ENCODE data around the gene PHTF2.
A peak's percentile ranks its signal among the peaks of the same experiment; 100 is the strongest.
"Not testable (repeated sequence)": the region's sequence is repeated elsewhere in the genome, so short reads cannot be mapped to it uniquely, and the experiment has no call there.

PHTF2 gene

DNA sequence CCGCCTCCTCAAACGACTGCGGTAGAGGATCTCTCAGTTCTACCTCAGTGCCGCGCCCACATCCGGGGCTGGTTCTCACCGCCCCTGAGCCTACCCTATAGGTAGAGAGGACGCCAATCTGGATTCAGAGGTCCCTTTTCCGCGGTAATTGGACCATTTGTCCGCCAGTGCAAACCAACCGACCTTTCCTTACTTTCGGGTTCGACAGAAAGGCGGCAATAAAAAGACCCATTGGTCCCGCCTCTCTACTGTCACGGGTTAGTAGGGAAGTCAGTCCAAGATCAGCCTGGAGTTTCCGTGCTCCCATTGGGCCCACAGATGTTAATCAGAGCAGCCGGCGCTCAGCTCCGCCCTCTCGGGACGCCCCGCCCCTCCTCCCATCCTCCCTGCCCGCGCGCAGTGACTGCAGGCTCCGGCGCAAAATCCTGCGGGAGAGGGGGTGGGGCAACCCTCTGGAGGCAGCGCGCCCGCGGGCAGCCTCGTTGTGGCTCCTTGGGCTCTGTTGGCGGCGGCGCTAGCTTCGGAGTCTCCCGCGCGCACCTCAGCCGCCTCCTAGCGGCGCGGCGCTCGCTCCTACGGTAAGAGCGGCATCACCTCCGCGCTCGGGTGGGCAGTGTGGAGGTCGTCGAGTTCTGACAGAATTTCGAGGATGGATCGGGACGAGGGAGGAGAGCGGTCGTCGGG is at the start of gene PHTF2, which contains the start of gene TMEM60:
PHTF2 (plus strand) TSS at position 380 of the 684 bp plus-strand sequence.
TMEM60 (minus strand) TSS at position 41 of the 684 bp plus-strand sequence. CDS start 4,061 bp downstream, outside the sequence.
- peak; percentile 99 for DNase-seq

GRCh38 chr7:77752016-77752415 is 46.6 kb upstream of the PHTF2 start:
- DNase-seq = no peak

DNA sequence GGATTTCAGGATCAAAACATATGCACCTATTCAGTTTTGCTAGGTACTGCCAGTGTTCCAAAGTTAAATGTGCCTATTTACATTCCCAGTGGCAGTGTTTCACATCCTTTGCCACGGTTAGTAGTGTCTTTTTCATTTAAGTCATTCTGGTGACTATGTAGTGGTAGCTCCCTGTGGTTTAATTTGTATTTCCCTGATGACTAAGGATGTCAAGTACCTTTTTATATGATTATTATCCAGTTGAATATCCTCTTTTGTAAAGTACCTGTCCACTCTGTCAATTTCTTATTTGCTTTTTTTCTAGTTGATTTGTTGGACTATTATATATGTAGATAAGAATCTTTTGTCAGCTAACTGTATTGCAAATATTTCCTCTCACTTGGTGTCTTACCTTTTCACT is 45.4 kb upstream of the PHTF2 start:
- DNase-seq = peak; percentile 72

- DNase-seq = no peak
Observed at GRCh38 chr7:77757589-77757988, 41.0 kb upstream of the PHTF2 start.

DNA sequence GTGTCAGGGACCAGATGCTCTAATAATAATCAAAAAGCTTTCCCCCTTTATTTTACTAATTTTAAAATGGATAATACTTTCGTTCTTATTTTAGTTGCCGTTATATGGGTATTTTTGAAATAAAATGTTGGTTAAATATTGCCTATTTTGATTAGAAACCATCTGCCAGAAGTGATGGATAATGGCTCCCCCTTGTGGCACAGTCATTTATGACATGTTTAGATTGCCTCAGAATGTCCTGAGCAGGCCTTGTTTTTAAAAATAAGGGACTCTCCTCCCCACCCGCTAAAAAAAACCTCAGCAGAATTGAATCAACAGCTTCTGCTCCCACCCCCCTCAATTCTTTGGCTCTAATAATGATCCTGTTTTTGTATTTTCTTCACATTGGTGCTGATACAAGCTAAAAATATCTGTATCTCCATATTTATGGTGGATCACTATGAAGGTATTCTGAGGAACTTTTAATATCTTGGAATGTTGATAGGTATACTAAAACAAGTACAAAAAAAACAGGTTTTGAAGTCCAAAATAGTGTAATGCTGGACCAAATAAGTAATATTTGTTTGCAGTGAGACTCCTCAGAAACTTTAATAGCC is 39.2 kb upstream of the PHTF2 start:
- DNase-seq = peak; percentile 45

DNA sequence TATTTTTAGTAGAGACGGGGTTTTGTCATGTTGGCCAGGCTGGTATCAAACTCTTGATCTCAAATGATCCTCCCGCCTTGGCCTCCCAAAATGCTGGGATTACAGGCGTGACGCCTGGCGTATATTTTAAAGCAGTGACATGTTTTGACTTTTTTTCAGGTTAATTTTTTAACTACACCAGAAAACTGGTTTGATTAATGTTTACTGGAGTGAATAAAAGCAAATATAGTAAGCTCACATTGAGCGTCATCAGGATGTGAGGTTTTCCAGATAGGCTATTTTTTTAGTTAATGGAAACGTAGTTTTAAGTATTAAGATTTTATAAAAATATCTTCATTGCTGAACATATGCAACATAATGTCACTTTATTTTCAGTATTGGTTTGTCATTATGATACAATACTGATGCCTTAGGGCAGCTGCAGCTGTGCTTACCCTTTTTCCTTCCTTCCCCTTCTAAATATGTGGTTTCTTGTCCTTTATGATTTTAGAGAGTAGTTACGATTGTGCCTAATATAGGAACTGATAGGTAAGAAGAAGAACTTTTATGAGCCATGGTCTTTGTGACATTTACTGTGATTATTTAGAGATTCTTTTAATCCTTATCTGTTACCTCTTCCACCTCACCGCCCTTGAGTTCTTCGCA is 37.6 kb upstream of the PHTF2 start:
- DNase-seq = no peak

DNA sequence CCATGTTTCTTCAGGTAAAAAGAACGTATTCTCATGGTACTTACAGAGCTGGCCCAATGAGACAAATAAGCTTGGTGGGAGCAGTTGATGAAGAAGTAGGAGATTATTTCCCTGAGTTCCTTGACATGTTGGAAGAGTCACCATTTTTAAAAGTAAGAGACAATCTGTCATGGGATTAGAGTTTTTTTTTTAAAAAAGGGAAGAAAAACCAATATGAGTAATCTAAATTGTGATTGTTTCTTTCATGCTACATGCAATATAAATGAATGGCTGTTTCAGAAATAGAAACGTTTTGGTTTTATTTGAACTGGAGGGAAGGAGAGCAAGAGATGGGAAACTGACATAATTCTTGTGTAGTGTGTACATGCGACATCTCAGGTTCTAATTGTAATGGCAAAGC is 33.1 kb upstream of the PHTF2 start:
- DNase-seq = no peak

DNA sequence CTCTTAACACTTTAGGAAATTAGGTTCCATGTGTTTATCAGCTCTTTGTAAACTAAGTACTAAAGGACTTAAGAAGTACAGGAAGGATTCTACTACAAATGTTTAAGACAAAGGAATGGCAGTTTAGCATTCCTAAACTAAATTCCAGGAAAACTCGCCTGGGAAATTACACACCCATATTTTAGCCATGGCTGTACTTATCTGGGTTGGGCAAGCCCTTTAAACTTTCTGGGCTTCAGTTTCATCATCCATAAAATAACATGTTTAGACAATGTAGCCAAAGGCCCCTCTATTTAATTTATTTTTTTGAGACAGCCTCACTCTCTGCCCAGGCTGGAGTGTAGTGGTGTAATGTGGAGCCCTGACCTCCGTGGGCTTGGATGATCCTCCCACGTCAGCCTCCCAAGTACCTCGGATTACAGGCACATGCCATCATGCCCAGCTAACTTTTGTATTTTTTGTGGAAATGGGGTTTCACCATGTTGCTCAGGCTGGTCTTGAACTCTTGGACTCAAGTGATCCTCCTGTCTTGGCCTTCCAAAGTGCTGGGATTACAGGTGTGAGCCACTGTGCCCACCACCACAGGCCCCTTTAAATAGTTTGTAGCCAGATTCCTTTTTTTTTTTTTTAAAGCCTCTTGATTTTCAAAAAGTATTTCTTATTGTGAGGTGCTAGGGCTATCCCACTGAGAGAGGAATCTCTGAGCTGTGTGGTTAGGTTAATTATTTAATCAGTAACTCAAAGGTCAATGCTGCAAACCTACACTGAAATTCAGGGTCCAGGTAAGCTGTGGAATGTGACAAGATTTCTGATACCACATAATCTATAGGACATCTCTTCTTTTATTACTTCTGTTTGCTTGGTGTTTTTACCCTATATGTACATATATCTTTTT is 32.4 kb upstream of the PHTF2 start:
- DNase-seq = no peak

DNA sequence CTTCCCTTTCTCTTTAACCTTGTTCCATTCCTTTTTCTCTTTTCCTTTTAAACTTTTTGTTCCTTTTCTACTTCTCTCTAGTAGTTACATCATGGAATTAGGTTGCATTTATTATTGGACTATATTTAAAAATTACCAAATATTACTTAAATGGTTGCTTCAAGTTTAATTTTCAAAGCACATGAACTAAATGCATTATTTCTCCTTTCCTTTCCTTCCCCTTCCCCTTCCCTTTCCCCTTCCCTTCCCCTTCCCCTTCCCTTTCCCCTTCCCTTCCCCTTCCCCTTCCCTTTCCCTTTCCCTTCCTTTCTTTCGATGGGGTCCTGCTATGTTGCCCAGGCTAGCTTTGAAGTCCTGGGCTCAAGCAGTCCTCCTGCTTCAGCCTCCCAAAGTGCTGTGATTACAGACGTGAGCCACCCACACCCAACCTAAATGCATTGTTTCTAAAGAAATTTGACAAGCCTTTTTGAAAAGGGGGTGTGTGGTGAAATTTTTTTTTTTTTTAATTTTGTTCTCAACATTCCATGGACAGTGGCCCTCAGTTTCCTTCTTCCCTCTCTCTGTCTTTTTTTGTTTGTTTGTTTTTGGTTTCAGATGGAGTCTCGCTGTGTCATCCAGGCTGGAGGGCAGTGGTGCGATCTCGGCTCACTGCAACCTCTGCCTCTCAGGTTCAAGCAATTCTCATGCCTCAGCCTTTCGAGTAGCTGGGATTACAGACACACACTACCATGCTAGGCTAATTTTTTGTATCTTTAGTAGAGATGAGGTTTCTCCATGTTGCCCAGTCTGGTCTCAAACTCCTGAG is 31.6 kb upstream of the PHTF2 start:
- DNase-seq = no peak

DNA sequence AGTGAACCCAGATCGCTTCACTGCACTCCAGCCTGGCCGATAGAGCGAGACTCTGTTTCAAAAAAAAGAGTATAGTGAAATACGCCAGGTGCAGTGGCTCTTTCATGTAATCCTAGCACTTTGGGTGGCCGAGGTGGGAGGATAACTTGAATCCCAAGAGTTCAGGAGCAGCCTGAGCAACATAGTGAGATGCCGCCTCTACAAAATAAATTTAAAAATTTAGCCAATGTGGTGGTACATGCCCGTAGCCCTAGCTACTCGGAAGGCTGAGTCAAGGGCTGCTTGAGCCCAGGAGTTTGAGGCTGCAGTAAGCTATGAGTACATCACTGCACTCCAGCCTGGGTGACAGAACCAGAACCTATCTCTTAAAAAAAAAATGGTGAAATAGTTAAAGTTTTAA is 28.3 kb upstream of the PHTF2 start:
- DNase-seq = no peak

GRCh38 chr7:77771901-77772300 is 26.7 kb upstream of the PHTF2 start:
- DNase-seq = no peak

- DNase-seq = no peak
Observed at GRCh38 chr7:77778535-77778934, 20.0 kb upstream of the PHTF2 start.

- no peak for DNase-seq
Observed at GRCh38 chr7:77782383-77782782, 16.2 kb upstream of the PHTF2 start.

- no peak for DNase-seq
Observed at GRCh38 chr7:77783111-77783510, 15.5 kb upstream of the PHTF2 start.

- DNase-seq = peak; percentile 61
Observed at GRCh38 chr7:77783545-77783944, 15.0 kb upstream of the PHTF2 start.

GRCh38 chr7:77784426-77784825 is 14.1 kb upstream of the PHTF2 start:
- not testable (repeated sequence) for DNase-seq

GRCh38 chr7:77786018-77786417 is 12.6 kb upstream of the PHTF2 start:
- DNase-seq = no peak

DNA sequence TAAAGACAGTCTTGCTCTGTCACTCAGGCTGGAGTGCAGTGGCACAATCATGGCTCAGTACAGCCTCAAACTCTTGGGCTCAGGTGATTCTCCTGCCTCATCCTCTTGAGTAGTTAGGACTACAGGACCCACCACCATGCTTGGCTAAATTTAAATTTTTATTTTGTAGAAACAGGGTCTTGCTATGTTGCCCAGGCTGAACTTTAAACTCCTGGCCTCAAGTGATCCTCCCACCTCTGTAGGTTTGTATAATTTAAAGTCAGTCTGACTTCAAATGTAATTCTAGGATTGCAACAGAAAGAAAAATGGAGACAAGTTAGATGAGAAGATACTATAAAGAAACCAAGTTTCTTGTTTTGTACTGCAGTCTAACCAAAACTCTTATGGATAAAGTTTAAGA is 11.8 kb upstream of the PHTF2 start:
- DNase-seq = no peak

- DNase-seq = no peak
Observed at GRCh38 chr7:77788327-77788902, 10.2 kb upstream of the PHTF2 start.

DNA sequence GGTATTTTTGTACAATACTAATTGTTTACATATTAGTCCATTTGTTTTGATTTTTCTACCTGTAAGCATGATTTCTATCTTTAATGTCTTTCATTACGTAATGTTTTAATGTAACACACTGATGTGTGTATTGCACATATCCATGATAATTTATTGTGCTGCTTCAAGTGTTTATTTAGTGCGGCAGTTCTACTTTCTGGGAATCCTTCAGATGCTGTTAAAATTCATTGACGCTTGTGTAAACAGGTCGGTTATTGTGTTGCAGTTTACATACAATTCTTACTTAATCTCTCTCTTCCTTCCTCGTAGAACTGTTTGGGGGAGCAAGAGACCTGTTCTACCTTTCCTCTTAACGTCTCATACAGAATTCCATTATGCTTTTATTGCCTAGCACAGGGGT is 7.2 kb upstream of the PHTF2 start:
- DNase-seq = peak; percentile 82

GRCh38 chr7:77791956-77792355 is 6.6 kb upstream of the PHTF2 start:
- DNase-seq = no peak

DNA sequence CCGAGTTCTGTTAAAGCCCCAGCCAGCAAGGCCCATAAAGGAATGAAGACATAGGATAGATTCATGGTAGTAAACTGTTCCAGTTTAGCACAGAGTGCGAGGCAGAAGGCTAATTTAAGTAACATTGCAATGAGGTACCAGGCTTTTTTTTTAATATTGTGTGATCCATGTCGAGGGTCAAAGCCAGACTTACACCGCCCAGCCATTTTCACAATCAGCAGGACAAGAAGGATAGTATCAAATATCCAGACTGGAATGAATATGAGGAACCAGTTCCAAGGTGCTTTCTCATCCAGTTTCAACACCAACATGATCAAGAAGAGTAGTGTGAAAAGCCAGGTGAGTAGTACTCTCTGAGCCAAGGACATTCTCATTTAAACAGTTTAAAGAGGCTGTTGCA is 4.6 kb upstream of the PHTF2 start:
- DNase-seq = no peak
